Endothelial cell of umbilical vein (primary cell): Measurements from ENCODE around the gene PSPC1. TPM values are rescaled to one million over a fixed set of nuclear protein-coding genes. Genes with fewer than 3 reads are reported as not detected.
A peak's percentile ranks its signal among the peaks of the same experiment; 100 is the strongest.

ENCODE experiments used
- BruUV-seq: library from RNA; stranded (reverse); fragments of 400-500 nt; replicated peaks from 2 replicates; lab custom pipeline; 2021; lab: Mats Ljungman, UMichigan
- CTCF ChIA-PET: fragments of 300-600, 350-600 bp; sonication (Branson Sonifier 250); formaldehyde crosslinking; loops from one replicate; lab custom pipeline; 2021; ENCODE audit warnings: antibody characterized with exemption, inconsistent platforms; lab: Charles Lee
- POLR2A ChIA-PET: fragments of 300-600, 350-600 bp; sonication (Branson Sonifier 250); formaldehyde crosslinking; loops from one replicate; lab custom pipeline; 2021; ENCODE audit warnings: antibody characterized with exemption, inconsistent platforms; lab: Charles Lee
- DNase-seq: peaks from one replicate; pipeline ENCODE4 v3.0.0-alpha.2; 2011; ENCODE audit warnings: low read depth, low spot score
- FAIRE-seq: peaks from 2 replicates; lab custom pipeline; 2011; peaks lifted over from hg19 to GRCh38; lab: Jason Lieb, UNC
- H2AFZ ChIP-seq: 2 replicates; pipeline ENCODE4 v1.6.0; 2012; ENCODE audit warnings: low read depth, low read length, control low read depth, inconsistent platforms
- H3K27ac ChIP-seq: 2 replicates; pipeline ENCODE4 v1.5.1; 2011; ENCODE audit warnings: low read depth, mild to moderate bottlenecking, control low read depth, low read length, moderate library complexity; ENCODE audit not compliant: insufficient read depth
- H3K27me3 ChIP-seq, 2 experiments: 2 replicates each; pipeline versions ENCODE4 v1.6.0 to v1.6.1; 2011; ENCODE audit warnings: low read length in 2 of 2, mixed read lengths in 1 of 2; ENCODE audit not compliant: control insufficient read depth in 2 of 2, insufficient read depth in 2 of 2
- H3K36me3 ChIP-seq, 2 experiments: 2 replicates in 1 of 2; 3 replicates in 1 of 2; pipeline ENCODE4 v1.5.1; 2011; ENCODE audit warnings: low read length in 2 of 2, mild to moderate bottlenecking in 1 of 2, moderate library complexity in 1 of 2; ENCODE audit not compliant: control insufficient read depth in 2 of 2, insufficient read depth in 2 of 2; ENCODE audit errors: extremely low read depth in 1 of 2
- H3K4me1 ChIP-seq: 3 replicates; pipeline ENCODE4 v1.5.1; 2011; ENCODE audit warnings: mild to moderate bottlenecking, low read length; ENCODE audit not compliant: control insufficient read depth, insufficient read depth; ENCODE audit errors: extremely low read depth
- H3K4me2 ChIP-seq: 2 replicates; pipeline ENCODE4 v1.6.1; 2011; ENCODE audit warnings: low read length, control low read depth, mixed read lengths; ENCODE audit not compliant: insufficient read depth
- H3K4me3 ChIP-seq, 3 experiments: fragments of 200-600 bp in 1 of 3; sonication (generic), shearing (Covaris generic) in 1 of 3; replicated peaks in 1 of 3; 2 replicates each; pipeline ENCODE4 v1.5.1; 2011 to 2016; ENCODE audit warnings: control low read depth in 3 of 3, low read length in 3 of 3, mild to moderate bottlenecking in 2 of 3, inconsistent platforms in 1 of 3, low read depth in 1 of 3, moderate library complexity in 1 of 3; ENCODE audit not compliant: insufficient read depth in 1 of 3
- H3K79me2 ChIP-seq: 2 replicates; pipeline ENCODE4 v1.6.0; 2012; ENCODE audit warnings: low read length, inconsistent platforms; ENCODE audit not compliant: control insufficient read depth, insufficient read depth
- H3K9ac ChIP-seq: replicated peaks from 2 replicates; pipeline ENCODE3; 2011; ENCODE audit warnings: low read length, control low read depth; ENCODE audit not compliant: insufficient read depth; ENCODE audit errors: extremely low read depth
- H3K9me1 ChIP-seq: replicated peaks from 3 replicates; pipeline ENCODE4 v1.6.0; 2011; ENCODE audit warnings: mild to moderate bottlenecking, low read length; ENCODE audit not compliant: control insufficient read depth, insufficient read depth; ENCODE audit errors: extremely low read depth
- H3K9me3 ChIP-seq: replicated peaks from 2 replicates; pipeline ENCODE4 v1.5.1; 2012; ENCODE audit warnings: low read length, inconsistent platforms; ENCODE audit not compliant: control insufficient read depth, insufficient read depth
- H4K20me1 ChIP-seq: replicated peaks from 2 replicates; pipeline ENCODE3; 2011; ENCODE audit warnings: mild to moderate bottlenecking, low read length; ENCODE audit not compliant: control insufficient read depth, insufficient read depth; ENCODE audit errors: extremely low read depth
- EZH2 ChIP-seq: IDR thresholded peaks from 2 replicates; pipeline ENCODE4 v1.6.1; 2012; ENCODE audit warnings: borderline replicate concordance, low read depth, mild to moderate bottlenecking, moderate library complexity, low read length, inconsistent platforms; ENCODE audit not compliant: severe bottlenecking
- FOS ChIP-seq: IDR thresholded peaks from 2 replicates; pipeline ENCODE4 v1.6.1; 2011; ENCODE audit warnings: mild to moderate bottlenecking, low read length, moderate library complexity, borderline replicate concordance; ENCODE audit not compliant: insufficient read depth
- GATA2 ChIP-seq: IDR thresholded peaks from 2 replicates; pipeline ENCODE4 v1.7.0; 2011; ENCODE audit warnings: low read depth, mild to moderate bottlenecking, moderate library complexity, mixed read lengths, low read length; ENCODE audit not compliant: insufficient read length, insufficient read depth
- JUN ChIP-seq: IDR thresholded peaks from 2 replicates; pipeline ENCODE4 v1.6.1; 2011; ENCODE audit warnings: borderline replicate concordance, low read depth; ENCODE audit not compliant: insufficient read length, insufficient read depth
- POLR2A ChIP-seq: IDR thresholded peaks from 2 replicates; pipeline ENCODE4 v1.6.1; 2012; ENCODE audit warnings: low read depth, mild to moderate bottlenecking, control low read depth, low read length
- POLR2AphosphoS5 ChIP-seq: IDR thresholded peaks from 2 replicates; pipeline ENCODE4 v1.6.1; 2012; ENCODE audit warnings: low read depth, mild to moderate bottlenecking, control low read depth, low read length, moderate library complexity; ENCODE audit not compliant: insufficient read depth
- dilution Hi-C: fragments of 300-500 bp; cut with MboI; formaldehyde crosslinking; loops from one replicate; pipeline ENCODE4 v1.15.0; 2019; ENCODE audit warnings: low sequenced_read_pairs; ENCODE audit not compliant: extremely low pct_ligation_motif_present
- intact Hi-C: fragments of 100-400 bp; cut with micrococcal nuclease; formaldehyde crosslinking; loops from one replicate; pipeline ENCODE4 v1.10.0; 2022
- polyA plus RNA-seq, 4 experiments: library from polyadenylated mRNA; depleted of rRNA in 3 of 4; stranded (reverse) in 3 of 4; unstranded in 1 of 4; fragments of >200 nt; gene quantifications; 2 replicates each; pipeline versions ENCODE4 v1.2.1 to v1.2.3, GENCODE V29; 2011 to 2012; ENCODE audit warnings: missing spikeins in 1 of 4
- total RNA-seq: library from RNA; stranded (reverse); gene quantifications from 2 replicates; pipeline ENCODE4 v1.2.3, GENCODE V29; 2021
- TF ChIP-seq, protein P1 (sequence below), 2 donors: IDR thresholded peaks; 1 replicate in 1 of 2; 2 replicates in 1 of 2; pipeline ENCODE4 v1.5.1; 2011; ENCODE audit warnings: low read length in 2 of 2, mild to moderate bottlenecking in 2 of 2, moderate library complexity in 2 of 2, control low read depth in 1 of 2, inconsistent platforms in 1 of 2, low read depth in 1 of 2; ENCODE audit not compliant: insufficient read depth in 1 of 2; ENCODE audit errors: extremely low read depth in 1 of 2

PSPC1 gene
- total and polyA plus RNA-seq, 2 donors (not counting 3 experiments of a cell fraction or from before 2014, with no cell fraction given), result 22.8 to 55.7 TPM

DNA sequence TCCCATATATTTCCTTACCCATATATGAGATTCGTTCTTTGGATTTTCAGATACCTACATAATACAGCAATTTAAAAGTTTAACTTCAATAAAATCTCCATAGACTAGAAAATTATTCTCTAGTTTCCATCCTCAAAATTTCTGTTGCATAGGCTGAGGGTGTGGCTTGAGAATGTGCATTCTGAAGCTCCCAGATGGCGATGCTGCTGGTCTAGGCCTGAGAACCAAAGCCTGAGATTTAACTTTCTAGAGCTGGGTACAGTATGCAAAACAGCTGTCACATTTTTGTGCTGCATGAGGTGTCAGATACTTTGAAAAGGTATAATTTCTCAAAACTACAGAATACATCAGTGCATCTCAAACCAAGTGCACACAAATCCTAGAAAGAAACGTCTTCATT, 106.6 kb downstream of the PSPC1 start:
- TF ChIP-seq FOS (no peak), EZH2 (no peak), GATA2 (no peak), JUN (no peak), POLR2AphosphoS5 (no peak)
- peaks cover 22% of the 10 kb centered on the region for H3K4me1 ChIP-seq
- no peaks in the 10 kb centered on the region for H3K9me3 ChIP-seq
- H3K36me3 ChIP-seq, result peaks cover 12 to 14% of the 10 kb centered on the region in 2 experiments
- peak overlapping the region; percentile 95 for H3K27ac ChIP-seq
- POLR2A ChIA-PET, result no interaction called here
- H3K4me3 ChIP-seq, result no peak overlapping the region
- no peaks in the 10 kb centered on the region for H4K20me1 ChIP-seq
- peaks cover 7% of the 10 kb centered on the region for H3K79me2 ChIP-seq
- no TSS peak for BruUV-seq
- DNase-seq (no peak), FAIRE-seq (no peak)
- H3K4me2 ChIP-seq, result no peak overlapping the region
- H2AFZ ChIP-seq, result no peak overlapping the region
- H3K27me3 ChIP-seq, result no peaks in the 10 kb centered on the region
- H3K9me1 ChIP-seq, result no peaks in the 10 kb centered on the region
- dilution Hi-C loops, result no loop called here
- CTCF ChIA-PET, result interaction anchor here (1.6 kb wide), 1 partner anchor 15 kb away, joined by 4 read pairs; no protein-coding TSS in a partner anchor
- H3K9ac ChIP-seq, result no peak overlapping the region
- intact Hi-C loops, result loop anchor here (2.0 to 10.0 kb wide), 3 partner anchors 37 to 187 kb away; partner anchors contain the start of genes PSPC1 and ZMYM5

DNA sequence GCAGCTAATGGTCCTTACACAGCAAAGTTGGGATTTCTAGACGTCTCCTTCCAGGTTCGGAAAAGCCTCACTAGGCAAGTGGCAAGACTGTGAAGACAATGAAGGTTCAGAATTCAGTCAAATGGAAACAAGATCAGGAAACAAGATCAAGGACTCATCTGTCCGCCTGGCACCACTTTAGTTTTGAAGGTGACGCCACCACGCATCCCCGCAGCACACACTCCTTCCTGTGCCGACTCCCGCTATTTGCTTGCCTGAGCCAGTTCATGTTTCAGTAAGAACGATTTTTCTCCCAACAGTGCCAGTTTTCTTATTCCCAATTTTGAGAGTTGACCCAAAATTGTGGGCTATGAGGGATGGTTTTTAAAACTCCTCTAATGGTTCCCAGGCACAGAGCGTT, 107.8 kb downstream of the PSPC1 start:
- Histone ChIP-seq H3K4me3 (no peak overlapping the region), H3K79me2 (peaks cover 7% of the 10 kb centered on the region), H3K27ac (peak overlapping the region; percentile 12), H4K20me1 (no peaks in the 10 kb centered on the region), H3K4me1 (peaks cover 22% of the 10 kb centered on the region), H3K27me3 (no peaks in the 10 kb centered on the region), H3K9ac (no peak overlapping the region), H2AFZ (no peak overlapping the region), H3K9me1 (no peaks in the 10 kb centered on the region), H3K9me3 (no peaks in the 10 kb centered on the region), H3K4me2 (no peak overlapping the region), H3K36me3 (peaks cover 14 to 15% of the 10 kb centered on the region in 2 experiments)
- no peak for FAIRE-seq
- intact Hi-C loops (loop anchor here (10.0 kb wide), 1 partner anchor 110 kb away; the partner anchor contains the start of gene PSPC1), dilution Hi-C loops (no loop called here)
- POLR2A ChIA-PET, result no interaction called here
- BruUV-seq, result no TSS peak
- DNase-seq, result no peak
- TF ChIP-seq POLR2A, result no peak
- TF ChIP-seq, protein P1, sequence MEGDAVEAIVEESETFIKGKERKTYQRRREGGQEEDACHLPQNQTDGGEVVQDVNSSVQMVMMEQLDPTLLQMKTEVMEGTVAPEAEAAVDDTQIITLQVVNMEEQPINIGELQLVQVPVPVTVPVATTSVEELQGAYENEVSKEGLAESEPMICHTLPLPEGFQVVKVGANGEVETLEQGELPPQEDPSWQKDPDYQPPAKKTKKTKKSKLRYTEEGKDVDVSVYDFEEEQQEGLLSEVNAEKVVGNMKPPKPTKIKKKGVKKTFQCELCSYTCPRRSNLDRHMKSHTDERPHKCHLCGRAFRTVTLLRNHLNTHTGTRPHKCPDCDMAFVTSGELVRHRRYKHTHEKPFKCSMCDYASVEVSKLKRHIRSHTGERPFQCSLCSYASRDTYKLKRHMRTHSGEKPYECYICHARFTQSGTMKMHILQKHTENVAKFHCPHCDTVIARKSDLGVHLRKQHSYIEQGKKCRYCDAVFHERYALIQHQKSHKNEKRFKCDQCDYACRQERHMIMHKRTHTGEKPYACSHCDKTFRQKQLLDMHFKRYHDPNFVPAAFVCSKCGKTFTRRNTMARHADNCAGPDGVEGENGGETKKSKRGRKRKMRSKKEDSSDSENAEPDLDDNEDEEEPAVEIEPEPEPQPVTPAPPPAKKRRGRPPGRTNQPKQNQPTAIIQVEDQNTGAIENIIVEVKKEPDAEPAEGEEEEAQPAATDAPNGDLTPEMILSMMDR (IDR thresholded peaks at IDR 0.05; ENCODE audit: extremely low read depth in 1 of 2, insufficient read depth in 1 of 2, low read depth in 1 of 2, low read length in 2 of 2), result no peak
- TF ChIP-seq POLR2AphosphoS5, result no peak
- no peak for TF ChIP-seq GATA2
- CTCF ChIA-PET, result interaction anchor here (0.9 to 1.6 kb wide), 2 partner anchors 17 to 143 kb away, joined by 3 to 4 read pairs; no protein-coding TSS in a partner anchor
